Karpas-422 (cell line): ENCODE measurements around the gene SIGLEC9. TPM values are rescaled to one million over a fixed set of nuclear protein-coding genes. Genes with fewer than 3 reads are reported as not detected.

ENCODE experiments used
- DNase-seq: peaks from one replicate; pipeline ENCODE4 v3.0.0-alpha.2; 2015
- H2AFZ ChIP-seq: fragments of 200-600 bp; sonication (generic); 2 replicates; pipeline ENCODE4 v1.6.1; 2014; ENCODE audit warnings: antibody characterized with exemption, low read length, mixed read lengths
- H3K27ac ChIP-seq: fragments of 200-600 bp; sonication (generic); 2 replicates; pipeline ENCODE4 v1.5.1; 2014; ENCODE audit warnings: mild to moderate bottlenecking, low read length, moderate library complexity
- H3K27me3 ChIP-seq: fragments of 200-600 bp; sonication (generic); 2 replicates; pipeline ENCODE4 v1.6.1; 2014; ENCODE audit warnings: low read length, mixed read lengths
- H3K36me3 ChIP-seq: fragments of 200-600 bp; sonication (generic); 2 replicates; pipeline ENCODE4 v1.6.1; 2014; ENCODE audit warnings: low read length, mixed read lengths; ENCODE audit not compliant: insufficient read depth
- H3K4me1 ChIP-seq: fragments of 200-600 bp; sonication (generic); 2 replicates; pipeline ENCODE4 v1.6.1; 2014; ENCODE audit warnings: mild to moderate bottlenecking, low read length, mixed read lengths
- H3K4me2 ChIP-seq: fragments of 200-600 bp; sonication (generic); 2 replicates; pipeline ENCODE4 v1.6.1; 2014; ENCODE audit warnings: low read length, low read depth, mild to moderate bottlenecking; ENCODE audit not compliant: poor library complexity, severe bottlenecking
- H3K4me3 ChIP-seq: fragments of 200-600 bp; sonication (generic); 2 replicates; pipeline ENCODE4 v1.5.1; 2014; ENCODE audit warnings: mild to moderate bottlenecking, antibody characterized with exemption, low read length, mixed read lengths
- H3K79me2 ChIP-seq: fragments of 200-600 bp; sonication (generic); 2 replicates; pipeline ENCODE4 v1.6.1; 2014; ENCODE audit warnings: mild to moderate bottlenecking, low read length, mixed read lengths
- H3K9ac ChIP-seq: fragments of 200-600 bp; sonication (generic); 2 replicates; pipeline ENCODE4 v1.6.0; 2014; ENCODE audit warnings: low read length
- H3K9me2 ChIP-seq: fragments of 200-600 bp; sonication (generic), shearing (Covaris generic); replicated peaks from 2 replicates; pipeline ENCODE4 v1.6.0; 2014; ENCODE audit warnings: mild to moderate bottlenecking, low read length, moderate library complexity; ENCODE audit not compliant: insufficient read depth
- H3K9me3 ChIP-seq: fragments of 300-700, 200-600 bp; sonication (generic); 2 replicates; pipeline ENCODE4 v1.6.1; 2014; ENCODE audit warnings: low read length, mixed read lengths
- H4K20me1 ChIP-seq: fragments of 200-600 bp; sonication (generic); 2 replicates; pipeline ENCODE4 v1.6.1; 2014; ENCODE audit warnings: mild to moderate bottlenecking, antibody characterized with exemption, low read length, low read depth; ENCODE audit not compliant: insufficient read depth
- total RNA-seq: library from RNA; depleted of rRNA; stranded (reverse); fragments of >200 nt; shearing (Covaris generic); gene quantifications from 2 replicates; pipeline ENCODE4 v1.2.3, GENCODE V29; 2014; ENCODE audit warnings: low replicate concordance; rRNA removed

Gene SIGLEC9
- total RNA-seq, 1 experiment from 2014 or later = not detected

DNA sequence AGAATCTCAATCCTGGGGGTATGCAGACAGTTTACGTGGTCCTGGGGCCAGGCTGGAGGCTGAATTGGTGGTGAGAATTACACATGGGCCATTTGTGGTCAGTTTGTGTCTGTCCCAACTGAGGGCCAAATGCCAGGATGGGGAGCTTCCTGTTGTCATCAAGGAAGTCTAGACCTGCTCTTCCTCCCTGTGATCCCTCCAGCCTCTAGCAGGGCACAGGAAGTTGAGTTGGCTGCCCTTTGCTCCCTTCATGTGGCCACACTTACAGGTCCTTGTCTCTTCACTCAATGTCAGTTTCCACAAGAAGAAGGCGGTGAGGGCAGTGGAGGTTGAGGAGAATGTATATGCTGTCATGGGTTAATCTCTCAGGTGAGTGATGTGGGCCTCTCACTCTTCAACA is 47.5 kb downstream of the SIGLEC9 start:
- H3K27me3 ChIP-seq = no peaks in the 10 kb centered on the region
- H2AFZ ChIP-seq = no peak overlapping the region
- no peak overlapping the region for H3K27ac ChIP-seq
- no peaks in the 10 kb centered on the region for H3K79me2 ChIP-seq
- no peak for DNase-seq
- no peak overlapping the region for H3K4me3 ChIP-seq
- no peak overlapping the region for H3K9ac ChIP-seq
- no peaks in the 10 kb centered on the region for H3K9me2 ChIP-seq
- no peak overlapping the region for H3K4me2 ChIP-seq
- no peaks in the 10 kb centered on the region for H4K20me1 ChIP-seq
- H3K36me3 ChIP-seq = no peaks in the 10 kb centered on the region
- H3K4me1 ChIP-seq = no peaks in the 10 kb centered on the region
- no peaks in the 10 kb centered on the region for H3K9me3 ChIP-seq

DNA sequence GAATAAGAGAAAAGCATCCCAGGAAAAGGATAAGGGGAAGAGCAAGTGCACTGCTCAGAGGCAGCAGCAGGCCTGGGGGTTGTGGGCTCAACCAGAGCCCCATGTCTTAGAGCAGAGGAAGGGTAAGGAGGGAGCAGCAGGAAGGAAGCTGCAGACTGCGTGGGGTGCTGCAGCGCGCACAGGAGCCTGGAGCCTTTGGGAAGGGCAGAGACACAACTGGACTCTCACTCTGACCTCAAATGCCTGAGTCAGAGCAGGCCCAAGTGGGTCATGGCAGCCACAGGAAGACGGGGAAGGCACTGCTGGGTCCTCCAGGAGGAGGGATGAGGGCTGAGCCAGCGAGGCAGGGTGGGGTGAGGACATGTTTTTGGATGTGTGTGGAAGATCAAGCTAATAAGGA is 49.0 kb downstream of the SIGLEC9 start:
- Histone ChIP-seq H3K9me2 (no peaks in the 10 kb centered on the region), H3K9me3 (no peaks in the 10 kb centered on the region), H3K27me3 (peaks cover 3% of the 10 kb centered on the region; the same call in 1 of the 2 replicates), H3K79me2 (no peaks in the 10 kb centered on the region), H3K4me2 (no peak overlapping the region), H4K20me1 (no peaks in the 10 kb centered on the region), H3K4me3 (no peak overlapping the region), H3K27ac (no peak overlapping the region), H3K36me3 (no peaks in the 10 kb centered on the region), H3K9ac (no peak overlapping the region), H2AFZ (no peak overlapping the region), H3K4me1 (no peaks in the 10 kb centered on the region)
- DNase-seq = no peak

DNA sequence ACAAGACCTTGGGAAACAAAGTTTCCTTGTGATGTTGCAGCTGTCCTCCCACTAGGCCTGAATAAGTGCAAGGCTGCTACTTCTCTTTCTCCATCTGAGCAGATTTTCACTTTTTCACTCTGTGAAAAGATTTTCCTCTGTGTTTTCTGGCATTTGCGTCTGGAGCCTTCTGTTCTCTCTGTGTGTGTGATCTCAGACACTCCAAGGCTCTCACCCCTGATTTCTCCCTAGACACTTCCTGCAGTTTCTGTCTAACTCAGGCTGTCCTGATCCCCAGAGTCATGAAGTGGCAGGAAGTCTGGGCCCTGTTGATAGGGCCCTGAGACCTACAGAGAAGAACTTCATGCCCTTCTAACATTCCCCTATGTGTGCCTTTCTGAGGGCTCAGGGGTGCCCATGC is 54.5 kb downstream of the SIGLEC9 start:
- Histone ChIP-seq H4K20me1 (no peaks in the 10 kb centered on the region), H3K36me3 (no peaks in the 10 kb centered on the region), H3K79me2 (no peaks in the 10 kb centered on the region), H2AFZ (no peak overlapping the region), H3K4me1 (no peaks in the 10 kb centered on the region), H3K9me3 (no peaks in the 10 kb centered on the region), H3K9me2 (no peaks in the 10 kb centered on the region), H3K27me3 (peaks cover 3% of the 10 kb centered on the region; the same call in 1 of the 2 replicates), H3K27ac (no peak overlapping the region), H3K9ac (no peak overlapping the region), H3K4me3 (no peak overlapping the region), H3K4me2 (no peak overlapping the region)
- no peak for DNase-seq

Other genes starting within 250 kb of the SIGLEC9 start
- gene KLK4, start 213.5 kb upstream of the SIGLEC9 start, total RNA-seq = not detected in 2 replicates
- gene KLK5, start 171.9 kb upstream of the SIGLEC9 start, total RNA-seq = not detected in 2 replicates
- gene KLK6, start 155.3 kb upstream of the SIGLEC9 start, total RNA-seq = not detected in 2 replicates
- gene KLK7, start 141.0 kb upstream of the SIGLEC9 start, total RNA-seq = not detected in 2 replicates
- not detected in 2 replicates for gene KLK8, start 123.3 kb upstream of the SIGLEC9 start, total RNA-seq
- not detected in 2 replicates for gene KLK10, start 105.2 kb upstream of the SIGLEC9 start, total RNA-seq
- not detected in 2 replicates for gene KLK11, start 98.3 kb upstream of the SIGLEC9 start, total RNA-seq
- gene KLK12, start 89.9 kb upstream of the SIGLEC9 start, total RNA-seq = not detected in 2 replicates
- not detected in 2 replicates for gene KLK13, start 59.8 kb upstream of the SIGLEC9 start, total RNA-seq
- 0.48 TPM in 1 of 2 replicates, not detected in the other for gene KLK14, start 42.0 kb upstream of the SIGLEC9 start, total RNA-seq
- 3.2 and 25.5 TPM in 2 replicates for gene CTU1, start 16.5 kb upstream of the SIGLEC9 start, total RNA-seq
- not detected in 2 replicates for gene SIGLEC7, start 17.4 kb downstream of the SIGLEC9 start, total RNA-seq
- gene CD33, start 100.2 kb downstream of the SIGLEC9 start, total RNA-seq = 18.1 and 19.3 TPM in 2 replicates
- gene SIGLECL1, start 126.2 kb downstream of the SIGLEC9 start, total RNA-seq = not detected in 2 replicates
- gene IGLON5, start 186.7 kb downstream of the SIGLEC9 start, total RNA-seq = not detected in 2 replicates
- gene VSIG10L, start 217.2 kb downstream of the SIGLEC9 start, total RNA-seq = 5.7 and 6.6 TPM in 2 replicates
- gene ETFB, start 241.5 kb downstream of the SIGLEC9 start, total RNA-seq = 112 and 231 TPM in 2 replicates
- gene CLDND2, start 244.1 kb downstream of the SIGLEC9 start, total RNA-seq = 2.3 TPM in 1 of 2 replicates, not detected in the other
- not detected in 2 replicates for gene NKG7, start 247.7 kb downstream of the SIGLEC9 start, total RNA-seq